GM12801 (cell line): ENCODE results near the gene SRSF1.

Experiments
- TF ChIP-seq, protein P1 (sequence below): IDR thresholded peaks from one replicate; pipeline ENCODE4 v1.5.1; 2011; ENCODE audit warnings: control low read depth; ENCODE audit not compliant: insufficient read length; ENCODE audit errors: extremely low read depth

The SRSF1 gene

DNA sequence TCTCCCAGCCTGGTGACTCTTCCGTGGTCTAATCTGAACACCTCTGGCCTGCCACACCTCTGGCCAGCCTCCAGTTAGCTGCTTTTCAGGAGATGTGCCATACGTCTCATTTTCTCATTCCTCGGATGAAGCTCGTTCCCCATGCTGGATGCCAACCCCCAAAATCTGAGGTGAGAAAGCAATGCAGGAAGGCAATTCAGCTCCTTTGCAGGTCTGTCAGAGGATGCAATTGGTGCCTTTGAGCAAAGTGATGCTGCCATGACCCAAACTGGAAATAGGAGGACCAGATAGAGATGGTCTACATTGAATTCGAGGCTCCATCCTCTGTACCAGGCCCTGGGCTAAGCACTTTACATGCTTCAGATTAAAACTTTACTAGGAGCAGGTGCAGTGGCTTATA is 40.8 kb downstream of the SRSF1 start:
- TF ChIP-seq, protein P1, sequence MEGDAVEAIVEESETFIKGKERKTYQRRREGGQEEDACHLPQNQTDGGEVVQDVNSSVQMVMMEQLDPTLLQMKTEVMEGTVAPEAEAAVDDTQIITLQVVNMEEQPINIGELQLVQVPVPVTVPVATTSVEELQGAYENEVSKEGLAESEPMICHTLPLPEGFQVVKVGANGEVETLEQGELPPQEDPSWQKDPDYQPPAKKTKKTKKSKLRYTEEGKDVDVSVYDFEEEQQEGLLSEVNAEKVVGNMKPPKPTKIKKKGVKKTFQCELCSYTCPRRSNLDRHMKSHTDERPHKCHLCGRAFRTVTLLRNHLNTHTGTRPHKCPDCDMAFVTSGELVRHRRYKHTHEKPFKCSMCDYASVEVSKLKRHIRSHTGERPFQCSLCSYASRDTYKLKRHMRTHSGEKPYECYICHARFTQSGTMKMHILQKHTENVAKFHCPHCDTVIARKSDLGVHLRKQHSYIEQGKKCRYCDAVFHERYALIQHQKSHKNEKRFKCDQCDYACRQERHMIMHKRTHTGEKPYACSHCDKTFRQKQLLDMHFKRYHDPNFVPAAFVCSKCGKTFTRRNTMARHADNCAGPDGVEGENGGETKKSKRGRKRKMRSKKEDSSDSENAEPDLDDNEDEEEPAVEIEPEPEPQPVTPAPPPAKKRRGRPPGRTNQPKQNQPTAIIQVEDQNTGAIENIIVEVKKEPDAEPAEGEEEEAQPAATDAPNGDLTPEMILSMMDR: no peak

DNA sequence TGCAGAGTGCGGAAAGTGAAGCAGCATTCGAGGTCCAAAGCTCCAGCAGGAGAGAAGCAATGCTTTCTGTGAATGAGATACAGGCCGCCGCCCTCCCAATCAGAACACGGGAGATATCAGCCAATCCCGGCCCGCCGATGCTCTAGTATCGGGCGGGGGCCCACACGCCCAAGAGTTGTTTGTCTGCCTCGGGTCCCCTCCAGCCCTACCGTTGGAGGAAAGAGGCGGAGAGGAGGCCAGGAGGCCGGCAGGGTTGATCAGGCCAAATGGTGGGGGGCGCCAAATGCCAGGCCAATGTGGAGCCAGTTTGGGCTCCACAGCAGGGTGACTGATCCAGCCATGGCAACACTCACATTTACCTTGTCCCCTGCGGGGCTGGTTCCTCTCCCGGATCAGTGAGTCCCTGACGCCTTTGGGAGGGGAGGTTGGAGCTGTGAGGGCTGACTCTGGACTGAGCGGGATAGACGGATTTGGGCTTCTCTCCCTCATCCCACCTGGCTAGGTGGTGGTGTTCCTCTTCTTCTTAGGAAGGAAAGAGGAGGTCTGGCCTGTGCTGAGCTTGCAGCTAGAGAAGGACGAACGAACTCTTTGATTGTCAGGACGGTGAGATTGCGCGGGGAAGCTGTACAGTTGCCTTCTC is 41.4 kb downstream of the SRSF1 start:
- TF ChIP-seq, protein P1: no peak

DNA sequence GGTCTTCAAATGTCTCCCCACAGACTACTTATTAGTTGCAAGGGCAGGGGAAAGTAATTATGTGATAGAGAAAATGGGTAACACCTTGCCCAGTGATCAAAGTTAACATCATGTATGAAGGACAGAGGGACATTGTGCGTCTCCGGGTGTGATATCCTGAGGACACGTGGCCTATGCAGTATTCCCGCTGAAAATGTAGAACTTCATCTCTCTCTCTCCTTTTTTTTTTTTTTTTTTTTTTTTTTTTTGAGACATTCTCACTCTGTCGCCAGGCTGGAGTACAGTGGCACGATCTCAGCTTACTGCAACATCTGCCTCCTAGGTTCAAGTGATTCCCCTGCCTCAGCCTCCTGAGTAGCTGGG is 43.9 kb downstream of the SRSF1 start:
- TF ChIP-seq, protein P1: no peak

DNA sequence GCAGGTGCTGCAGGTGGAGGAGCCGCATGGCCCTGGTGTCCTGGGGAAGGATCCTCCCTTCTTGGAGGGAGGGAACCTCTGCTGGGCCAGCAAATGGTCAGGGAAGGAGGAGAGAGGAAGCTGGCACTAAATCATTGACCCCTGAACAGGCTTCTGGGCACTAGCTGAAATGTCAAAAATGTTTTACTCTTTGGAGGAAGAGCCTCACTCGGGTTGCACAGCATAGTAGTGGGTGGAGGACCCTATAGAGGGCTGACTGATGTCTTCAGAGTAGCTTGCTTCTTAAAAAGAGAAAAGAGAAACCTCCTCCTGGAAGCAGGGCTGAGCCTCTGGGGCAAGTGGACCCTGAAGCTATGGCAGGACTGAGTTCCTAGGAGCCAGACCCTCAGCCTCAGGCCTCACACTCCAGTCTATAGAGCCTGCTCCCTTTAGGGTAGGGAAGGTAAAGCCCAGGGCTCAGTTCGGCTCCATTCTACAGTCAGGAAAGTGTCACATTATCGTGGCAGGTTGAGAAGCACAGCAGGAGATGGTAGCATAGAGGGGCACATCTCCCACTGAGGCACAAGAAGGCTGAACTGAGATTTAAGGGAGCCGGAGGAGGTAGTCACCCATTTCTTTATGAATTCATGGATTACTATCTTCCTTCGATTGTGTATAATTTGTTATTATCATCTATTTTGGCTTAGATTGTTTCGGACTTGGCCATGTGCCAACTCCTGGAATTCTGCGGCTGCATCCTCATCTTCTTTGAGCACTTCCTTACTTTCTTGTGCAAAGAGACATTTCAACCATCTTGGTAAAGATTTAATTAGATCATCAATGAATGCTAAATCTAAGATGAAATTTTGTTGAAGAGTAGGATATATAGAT is 44.5 kb downstream of the SRSF1 start:
- TF ChIP-seq, protein P1: no peak

DNA sequence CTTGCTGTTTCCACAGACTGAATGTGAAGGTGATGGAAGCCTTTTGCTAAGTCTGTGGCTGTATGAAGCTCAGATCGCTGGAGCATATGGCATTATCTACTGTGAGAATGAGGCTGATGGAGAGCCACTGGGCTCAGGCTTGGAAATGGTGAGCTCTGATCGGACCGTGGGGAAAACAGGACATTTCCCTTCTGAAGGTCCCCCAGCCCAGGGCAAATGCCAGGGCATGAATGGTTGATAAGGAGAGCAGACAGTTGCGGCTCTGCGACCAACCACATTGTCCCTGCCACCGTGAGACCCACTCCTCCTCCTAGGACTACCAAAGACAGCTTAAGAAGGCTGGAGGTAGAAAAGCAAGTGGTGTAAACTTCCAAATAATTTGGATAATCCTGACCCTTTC is 47.1 kb downstream of the SRSF1 start:
- TF ChIP-seq, protein P1: no peak

DNA sequence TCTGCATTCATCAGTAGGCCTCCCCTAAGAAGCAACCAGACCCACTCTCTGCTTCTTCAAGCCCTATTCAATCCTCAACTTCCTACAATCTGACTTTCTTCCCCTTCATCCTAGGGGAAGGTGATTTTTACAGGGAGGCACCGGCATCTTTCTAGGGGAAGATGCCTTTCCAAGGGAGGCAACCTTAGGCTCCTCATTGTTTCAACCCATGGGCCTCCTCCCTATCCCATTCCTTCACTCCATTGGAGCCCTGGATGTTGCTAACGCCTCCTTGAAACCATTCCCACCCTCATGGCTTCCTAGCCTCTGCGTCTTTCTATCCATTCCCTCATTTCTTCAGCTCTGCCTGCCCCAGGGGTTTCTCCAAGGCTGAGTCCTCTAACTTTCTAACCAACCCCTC is 49.2 kb downstream of the SRSF1 start:
- TF ChIP-seq, protein P1: no peak

DNA sequence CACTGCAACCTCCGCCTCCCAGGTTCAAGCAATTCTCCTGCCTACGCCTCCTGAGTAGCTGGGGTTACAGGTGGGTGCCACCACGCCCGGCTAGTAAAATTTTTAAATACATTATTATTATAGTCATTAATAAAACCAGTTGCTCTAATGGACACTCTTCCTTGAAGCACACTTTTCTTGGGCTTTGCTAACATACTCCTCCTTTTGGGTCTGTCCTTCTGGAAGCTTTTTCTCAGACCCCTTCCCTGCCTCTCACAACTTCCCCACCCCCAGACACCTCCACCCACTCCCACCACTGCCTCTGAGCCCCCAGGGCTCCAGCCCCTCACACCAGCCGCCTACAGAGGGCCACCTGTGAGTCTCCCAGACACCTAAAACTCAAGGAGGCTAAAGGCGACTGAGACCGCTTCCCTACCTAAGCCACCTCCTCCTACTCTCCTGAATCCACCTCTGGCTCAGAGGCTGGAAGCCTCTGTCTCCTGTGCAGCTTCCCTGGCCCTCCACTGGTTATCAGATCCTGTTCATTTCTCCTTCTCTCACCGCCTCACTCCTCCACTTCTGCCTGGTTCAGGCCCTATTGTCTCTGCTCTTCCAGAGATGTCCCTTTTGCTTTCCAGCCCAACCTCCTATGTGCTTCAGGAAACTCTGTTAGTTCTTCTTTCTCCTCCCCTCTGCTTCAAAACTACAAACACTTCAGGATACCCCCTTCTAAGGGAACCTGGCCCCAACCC is 49.8 kb downstream of the SRSF1 start:
- TF ChIP-seq, protein P1: no peak
